Embryonic facial prominence (tissue), 1 donor: ENCODE results near the gene PDE2A.

Source experiments
- DNase-seq: peaks from one replicate; pipeline ENCODE4 v3.0.0-alpha.2; 2016; ENCODE audit errors: extremely low spot score

Gene PDE2A

GRCh38 chr11:72544589-72544988 lies 129.6 kb downstream of the PDE2A start:
- no peak for DNase-seq

DNA sequence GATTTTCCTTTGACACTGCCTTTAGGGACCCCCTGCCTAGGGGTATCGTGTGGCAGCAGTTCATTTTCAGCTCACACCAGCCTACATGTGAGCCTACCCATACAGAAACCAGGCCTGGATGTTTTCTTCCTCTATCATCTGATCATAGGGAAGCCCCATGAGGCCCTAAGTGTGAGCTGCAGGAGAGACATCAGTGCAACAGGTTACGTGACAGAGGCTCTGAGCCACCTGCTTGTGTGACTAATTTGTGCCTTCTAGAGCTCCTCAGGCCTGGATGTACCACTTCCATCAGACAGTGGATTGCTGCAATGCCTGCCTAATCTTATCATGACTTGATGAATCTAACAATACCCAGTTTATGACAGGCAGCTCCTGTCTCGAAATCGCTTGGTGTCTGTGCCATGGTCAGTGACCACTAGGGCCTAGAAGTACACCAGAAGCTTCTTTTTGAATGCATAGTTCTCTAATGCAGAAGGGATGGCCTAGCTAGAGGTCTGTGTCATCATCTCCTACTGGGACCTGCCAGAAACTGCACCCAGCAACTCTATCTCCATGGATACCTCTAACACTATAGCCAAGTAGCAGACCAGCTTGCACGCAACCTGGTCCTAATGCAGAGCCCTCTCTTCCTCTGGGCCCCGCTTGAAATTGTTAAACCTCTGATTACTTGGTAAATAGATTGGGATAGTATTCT lies 130.2 kb downstream of the PDE2A start:
- no peak for DNase-seq

GRCh38 chr11:72541257-72541974 lies 132.8 kb downstream of the PDE2A start:
- DNase-seq: no peak

GRCh38 chr11:72537051-72537450 lies 137.2 kb downstream of the PDE2A start:
- no peak for DNase-seq

GRCh38 chr11:72535194-72535547 lies 139.1 kb downstream of the PDE2A start:
- no peak for DNase-seq

- DNase-seq: no peak
These were observed 139.6 kb downstream of the PDE2A start for GRCh38 chr11:72534371-72535193.

GRCh38 chr11:72529068-72529467 lies 145.2 kb downstream of the PDE2A start:
- DNase-seq: no peak

DNA sequence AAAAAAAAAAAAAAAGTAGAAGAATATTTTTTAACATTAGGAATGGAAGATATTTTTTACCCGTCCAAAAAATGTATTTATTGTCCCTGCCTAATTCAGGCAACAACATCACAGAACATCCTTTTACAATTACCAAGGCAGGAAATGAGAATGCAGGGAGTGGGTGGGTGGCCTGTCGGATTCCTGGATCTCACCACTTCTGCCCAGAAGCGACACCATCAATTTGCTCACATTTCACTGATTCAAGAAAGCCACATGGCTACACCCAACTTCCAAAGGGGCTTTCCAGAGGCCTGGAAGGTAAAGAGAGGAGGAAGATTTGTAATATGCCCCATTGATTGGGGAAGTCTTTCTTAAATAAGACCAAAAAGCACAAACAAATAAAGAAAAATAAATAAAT lies 146.1 kb downstream of the PDE2A start:
- DNase-seq: no peak
